ENCODE measurements around the gene SCN4B.

SCN4B gene

GRCh38 chr11:118166641-118167040, 14.0 kb upstream of the SCN4B start:
- no peak for DNase-seq (ENCODE audit: low spot score in 2 of 2)
- Mint-ChIP-seq H3K9me3 (no peaks in the 10 kb centered on the region), H3K27ac (no peak overlapping the region), H3K4me3 (no peak overlapping the region), H3K36me3 (peaks cover 4% of the 10 kb centered on the region), H3K4me1 (peaks cover 2% of the 10 kb centered on the region)
- ATAC-seq = no peak

DNA sequence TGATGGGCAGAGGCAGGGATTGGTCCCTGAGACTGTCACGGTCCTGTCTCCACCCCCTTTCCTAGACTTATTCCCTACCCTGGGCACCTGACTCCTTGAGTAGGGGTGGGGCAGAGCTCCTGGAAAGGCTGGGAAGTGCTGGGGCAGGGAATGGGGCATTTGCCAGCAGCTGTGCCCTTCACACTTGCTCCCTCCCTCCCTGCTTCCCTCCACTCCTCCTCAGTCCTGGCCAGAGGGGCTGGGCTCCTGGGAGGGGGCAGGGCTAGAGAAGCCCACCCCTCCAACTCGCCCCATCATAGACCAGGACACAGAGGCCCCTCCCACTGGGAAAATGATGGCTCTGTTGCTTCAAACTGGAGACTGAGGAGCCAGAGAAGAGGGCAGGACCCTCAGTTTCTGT, 12.3 kb upstream of the SCN4B start:
- DNase-seq (ENCODE audit: low spot score in 2 of 2) = no peak
- no peak overlapping the region for H3K27ac Mint-ChIP-seq
- H3K9me3 Mint-ChIP-seq = no peaks in the 10 kb centered on the region
- H3K36me3 Mint-ChIP-seq = peaks cover 5% of the 10 kb centered on the region
- H3K4me3 Mint-ChIP-seq = no peak overlapping the region
- no peak for ATAC-seq
- H3K4me1 Mint-ChIP-seq = no peaks in the 10 kb centered on the region

GRCh38 chr11:118163494-118163893, 10.9 kb upstream of the SCN4B start:
- Mint-ChIP-seq H3K36me3 (peaks cover 5% of the 10 kb centered on the region), H3K4me1 (no peaks in the 10 kb centered on the region), H3K4me3 (no peak overlapping the region), H3K27ac (no peak overlapping the region), H3K9me3 (no peaks in the 10 kb centered on the region)
- no peak for ATAC-seq
- no peak for DNase-seq (ENCODE audit: low spot score in 2 of 2)

DNA sequence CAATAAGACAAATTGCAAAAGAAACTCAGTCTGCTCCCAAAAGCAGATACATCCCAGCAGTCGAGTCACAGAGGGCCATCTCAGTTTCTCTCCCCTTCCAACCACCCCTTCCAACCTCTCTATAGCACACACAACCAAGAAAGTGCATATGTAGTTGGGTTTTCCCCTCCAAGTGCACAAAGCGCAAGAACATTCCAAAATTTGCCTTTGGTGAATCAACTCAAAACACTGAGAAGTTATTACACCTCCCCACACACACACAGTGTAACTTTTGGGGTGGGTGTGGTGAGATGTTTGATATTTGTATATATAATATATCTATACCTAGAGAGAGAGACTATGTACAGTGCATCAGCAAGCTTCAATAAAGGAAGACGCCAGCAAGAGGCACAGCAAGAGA, 10.2 kb upstream of the SCN4B start:
- H3K4me3 Mint-ChIP-seq = no peak overlapping the region

DNA sequence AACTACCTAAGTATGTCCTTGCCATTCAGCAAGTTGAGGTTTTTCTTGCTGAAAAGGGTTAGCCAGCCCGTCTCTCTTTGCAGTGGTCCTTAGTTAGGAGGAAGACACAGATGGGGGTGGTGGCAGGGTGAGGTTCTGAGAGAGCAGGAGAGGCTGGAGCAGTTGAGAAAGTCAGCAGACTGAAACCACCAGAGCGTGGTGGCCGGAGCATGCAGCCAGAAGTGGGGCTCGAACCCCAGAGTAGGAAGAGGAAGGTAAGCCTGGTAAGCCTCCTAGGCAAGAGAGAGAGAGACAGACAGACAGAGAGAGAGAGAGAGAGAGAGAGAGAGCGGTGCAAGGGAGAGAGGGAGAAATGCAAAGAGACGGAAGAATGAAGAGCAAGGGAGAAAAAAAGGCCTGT, 9.2 kb upstream of the SCN4B start:
- Mint-ChIP-seq H3K36me3 (peaks cover 5% of the 10 kb centered on the region), H3K4me1 (peaks cover 5% of the 10 kb centered on the region), H3K9me3 (no peaks in the 10 kb centered on the region), H3K4me3 (no peak overlapping the region), H3K27ac (peak overlapping the region; percentile 17)
- DNase-seq (ENCODE audit: low spot score in 2 of 2) = no peak
- ATAC-seq = no peak

More for the DNA sequence above, 10.2 kb upstream of the SCN4B start:
- Mint-ChIP-seq H3K4me1 (no peaks in the 10 kb centered on the region), H3K27ac (no peak overlapping the region), H3K9me3 (no peaks in the 10 kb centered on the region), H3K36me3 (peaks cover 5% of the 10 kb centered on the region)
- DNase-seq (ENCODE audit: low spot score in 2 of 2) = no peak
- ATAC-seq = no peak

DNA sequence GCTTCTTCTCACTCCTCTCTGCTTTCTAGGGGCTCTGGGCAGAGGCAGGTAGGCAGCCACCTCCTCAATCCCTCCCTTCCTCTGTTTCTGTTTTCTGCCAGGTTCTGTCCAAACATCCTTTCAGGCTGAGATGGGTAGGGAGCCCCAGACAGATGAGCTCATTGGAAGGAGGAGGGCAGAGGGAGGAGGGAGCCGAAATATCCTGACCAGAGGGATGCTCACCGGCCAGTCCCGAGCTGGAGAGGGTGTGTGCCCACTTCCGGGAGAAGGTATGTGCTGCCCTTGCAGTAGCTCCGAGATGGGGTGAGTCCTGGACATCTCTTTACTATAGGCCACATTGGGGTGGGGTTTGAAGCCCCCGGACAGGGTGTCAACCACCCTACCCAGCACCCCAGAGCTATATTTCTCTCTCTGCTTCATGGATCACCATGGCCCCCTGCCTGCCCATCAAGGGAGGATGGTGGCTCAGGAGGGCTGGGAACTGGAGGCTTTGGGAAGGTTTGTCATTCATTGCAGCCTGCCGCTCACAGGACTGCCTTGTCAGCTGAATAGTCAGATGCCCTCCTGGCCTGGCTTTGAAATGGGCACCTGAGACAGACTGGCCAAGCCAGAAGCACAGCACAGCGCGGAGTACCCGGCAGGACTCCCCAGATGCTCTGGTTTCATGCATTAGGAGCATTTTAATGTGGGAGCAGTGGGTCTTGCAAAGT, 4.7 kb upstream of the SCN4B start:
- H3K36me3 Mint-ChIP-seq = peaks cover 5% of the 10 kb centered on the region
- no peak overlapping the region for H3K27ac Mint-ChIP-seq
- H3K4me1 Mint-ChIP-seq = peaks cover 24% of the 10 kb centered on the region
- H3K4me3 Mint-ChIP-seq = peak overlapping the region; percentile 19
- DNase-seq (ENCODE audit: low spot score in 2 of 2) = no peak
- no peaks in the 10 kb centered on the region for H3K9me3 Mint-ChIP-seq
- ATAC-seq = no peak

DNA sequence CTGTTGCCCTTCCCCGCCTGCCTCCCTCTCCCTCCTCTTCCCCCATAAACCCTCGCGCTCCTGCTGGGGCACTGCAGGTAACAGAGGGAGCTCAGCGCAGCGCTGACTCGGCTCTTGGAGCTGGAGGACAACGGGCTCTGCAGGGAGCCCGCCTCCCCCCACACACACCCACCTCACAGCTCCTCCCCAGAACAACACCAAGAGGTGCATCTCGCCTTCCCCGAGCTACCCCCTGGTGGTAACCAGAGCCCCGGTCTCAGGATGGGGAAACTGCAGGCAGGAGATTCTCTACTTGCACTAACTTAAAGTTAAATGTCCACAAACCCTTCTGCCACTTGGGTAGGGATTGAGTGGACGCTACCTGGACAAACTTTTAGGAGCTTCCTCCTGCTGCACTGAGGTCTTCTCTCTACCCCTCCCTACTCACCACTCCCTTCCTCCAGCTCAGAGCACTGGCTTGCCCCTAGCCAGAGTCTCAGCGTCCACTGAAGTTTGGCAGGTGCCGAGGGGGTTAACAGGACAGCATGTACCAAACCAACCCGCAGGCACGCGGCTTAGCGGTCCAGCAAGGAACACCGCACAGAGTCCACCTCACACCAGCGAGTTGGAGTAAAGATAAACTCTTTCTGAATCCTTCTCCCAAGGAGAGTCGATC, 4.0 kb upstream of the SCN4B start:
- Mint-ChIP-seq H3K36me3 (peaks cover 1% of the 10 kb centered on the region), H3K4me3 (peak overlapping the region; percentile 19), H3K9me3 (no peaks in the 10 kb centered on the region), H3K4me1 (peaks cover 24% of the 10 kb centered on the region), H3K27ac (no peak overlapping the region)
- DNase-seq (ENCODE audit: low spot score in 2 of 2) (no peak), ATAC-seq (peak; percentile 67)

DNA sequence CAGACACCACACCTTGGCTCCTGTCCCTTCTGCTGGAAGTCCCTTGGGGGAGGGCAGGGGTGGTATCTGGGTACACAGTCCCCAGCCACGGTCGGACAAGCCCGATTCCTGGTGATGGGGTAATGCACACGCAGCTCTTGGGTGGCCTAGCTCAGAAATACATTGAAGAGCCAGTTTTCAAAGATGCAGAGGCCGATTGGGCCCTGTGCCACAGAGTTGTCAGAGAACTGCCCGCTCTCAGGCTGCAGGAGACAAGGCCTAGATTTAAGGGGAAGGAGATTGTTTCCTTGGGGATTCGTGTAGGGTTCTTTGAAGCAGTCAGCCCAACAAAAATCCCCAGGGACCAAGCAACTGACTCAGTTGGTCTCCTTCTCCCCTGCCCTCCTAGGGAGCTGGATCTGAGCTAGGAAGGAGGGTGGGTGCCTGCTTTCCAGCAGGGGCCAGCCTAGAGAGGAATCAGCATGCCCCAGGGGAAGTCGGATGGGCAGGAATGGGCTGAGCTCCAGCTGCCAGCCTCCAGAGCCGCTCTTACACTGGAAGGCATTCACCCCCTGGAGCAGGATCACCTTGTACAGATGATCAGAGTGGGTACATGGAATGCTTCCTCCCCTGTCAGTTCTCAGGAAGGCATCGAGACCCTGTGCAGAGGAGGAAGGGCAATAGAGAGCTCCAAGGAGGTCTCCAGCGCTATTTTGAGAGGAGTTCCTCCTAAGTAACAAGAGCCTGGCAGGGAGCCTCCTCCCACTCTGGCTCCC, 3.3 kb upstream of the SCN4B start:
- H3K36me3 Mint-ChIP-seq = no peaks in the 10 kb centered on the region
- DNase-seq (ENCODE audit: low spot score in 2 of 2) (no peak), ATAC-seq (no peak)
- peaks cover 24% of the 10 kb centered on the region for H3K4me1 Mint-ChIP-seq
- H3K4me3 Mint-ChIP-seq = no peak overlapping the region
- H3K9me3 Mint-ChIP-seq = no peaks in the 10 kb centered on the region
- H3K27ac Mint-ChIP-seq = no peak overlapping the region

- H3K4me3 Mint-ChIP-seq = no peak overlapping the region
- H3K4me1 Mint-ChIP-seq = peaks cover 24% of the 10 kb centered on the region
- H3K9me3 Mint-ChIP-seq = no peaks in the 10 kb centered on the region
- H3K36me3 Mint-ChIP-seq = no peaks in the 10 kb centered on the region
- no peak overlapping the region for H3K27ac Mint-ChIP-seq
- ATAC-seq = no peak
- no peak for DNase-seq (ENCODE audit: low spot score in 2 of 2)
Measured at GRCh38 chr11:118154641-118155040, 2.0 kb upstream of the SCN4B start.

DNA sequence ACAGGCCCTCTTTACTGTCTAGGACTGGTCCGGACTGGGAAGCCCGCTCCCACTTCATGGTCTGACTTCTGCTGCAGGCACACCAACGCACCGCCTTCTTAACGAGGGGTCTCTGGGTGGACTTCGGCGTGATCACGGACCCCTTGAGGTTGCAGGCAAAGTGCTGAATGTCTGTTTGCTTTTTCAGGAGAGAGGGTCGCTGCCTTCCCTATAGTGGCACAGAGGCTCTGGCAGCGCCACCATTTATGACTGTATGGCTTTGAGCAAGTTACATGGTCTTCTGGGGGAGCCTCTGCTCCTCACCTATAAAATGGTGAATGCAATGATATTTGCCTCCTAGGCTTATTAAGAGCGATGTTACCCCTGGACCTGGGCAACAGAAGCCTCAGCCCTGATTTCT, 1.4 kb upstream of the SCN4B start:
- Mint-ChIP-seq H3K9me3 (no peaks in the 10 kb centered on the region), H3K4me1 (peaks cover 24% of the 10 kb centered on the region), H3K4me3 (peak overlapping the region; percentile 64), H3K36me3 (no peaks in the 10 kb centered on the region), H3K27ac (no peak overlapping the region)
- no peak for DNase-seq (ENCODE audit: low spot score in 2 of 2)
- ATAC-seq = no peak

DNA sequence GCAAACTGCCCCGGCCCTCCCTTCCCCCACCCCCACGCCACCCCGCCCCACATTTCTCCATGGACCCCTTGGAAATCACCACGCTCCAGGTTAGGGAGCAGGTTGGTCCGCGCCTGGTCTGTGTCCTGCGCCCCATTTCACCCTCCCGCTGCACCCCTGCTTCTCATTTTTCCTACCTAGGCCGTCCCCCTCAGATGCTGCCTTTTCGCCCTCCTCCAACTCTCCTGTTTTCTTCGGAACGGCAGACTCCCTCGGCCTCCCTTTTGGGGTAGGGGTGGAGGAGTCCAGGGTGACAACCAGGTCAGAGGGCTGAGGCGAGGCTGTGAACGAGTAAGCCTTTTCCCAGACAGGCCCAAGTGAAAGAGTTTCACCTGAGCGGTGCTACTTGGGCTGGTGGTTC, 893 bp upstream of the SCN4B start:
- ATAC-seq = no peak
- Mint-ChIP-seq H3K27ac (no peak overlapping the region), H3K9me3 (no peaks in the 10 kb centered on the region), H3K4me1 (peaks cover 24% of the 10 kb centered on the region), H3K4me3 (peak overlapping the region; percentile 64), H3K36me3 (no peaks in the 10 kb centered on the region)
- DNase-seq (ENCODE audit: low spot score in 2 of 2) = no peak

DNA sequence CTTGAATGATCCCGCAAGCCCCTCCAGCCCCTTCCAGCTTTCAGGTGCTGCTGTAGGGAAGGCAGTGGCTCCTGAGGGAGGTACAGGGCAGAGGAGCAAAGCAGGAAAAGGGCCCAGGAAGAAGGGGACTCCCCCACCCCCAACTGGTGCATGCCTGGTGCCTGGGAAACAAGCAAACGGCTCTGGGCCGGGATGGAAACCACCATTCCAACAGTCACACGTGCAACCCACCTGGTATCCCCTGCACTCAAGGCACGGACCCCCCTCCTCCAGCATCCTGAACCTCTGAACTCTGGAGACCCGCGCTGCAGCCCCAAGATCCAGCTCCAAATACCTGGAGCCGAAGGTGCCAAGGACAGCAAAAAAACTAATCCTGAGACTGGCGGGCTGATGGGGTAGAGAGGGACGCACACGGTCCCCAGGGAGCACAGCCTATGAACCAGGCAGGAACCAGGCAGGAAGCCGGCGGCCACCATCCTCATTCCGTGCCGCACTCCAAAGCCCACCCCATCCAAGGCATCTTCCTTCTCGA, 537 bp downstream of the SCN4B start:
- Mint-ChIP-seq H3K4me3 (peak overlapping the region; percentile 64), H3K4me1 (peaks cover 21% of the 10 kb centered on the region), H3K9me3 (no peaks in the 10 kb centered on the region), H3K36me3 (no peaks in the 10 kb centered on the region), H3K27ac (no peak overlapping the region)
- DNase-seq (ENCODE audit: low spot score in 2 of 2) (no peak), ATAC-seq (no peak)

- DNase-seq (ENCODE audit: low spot score in 2 of 2) (no peak), ATAC-seq (no peak)
- no peak overlapping the region for H3K27ac Mint-ChIP-seq
- no peaks in the 10 kb centered on the region for H3K9me3 Mint-ChIP-seq
- no peak overlapping the region for H3K4me3 Mint-ChIP-seq
- H3K4me1 Mint-ChIP-seq = peaks cover 16% of the 10 kb centered on the region
- no peaks in the 10 kb centered on the region for H3K36me3 Mint-ChIP-seq
Measured at GRCh38 chr11:118151431-118151830, 1.2 kb downstream of the SCN4B start.

GRCh38 chr11:118149493-118149892, 3.1 kb downstream of the SCN4B start:
- Mint-ChIP-seq H3K36me3 (no peaks in the 10 kb centered on the region), H3K27ac (no peak overlapping the region), H3K9me3 (no peaks in the 10 kb centered on the region), H3K4me1 (peaks cover 13% of the 10 kb centered on the region), H3K4me3 (no peak overlapping the region)
- ATAC-seq (no peak), DNase-seq (ENCODE audit: low spot score in 2 of 2) (no peak)

- Mint-ChIP-seq H3K4me1 (peaks cover 10% of the 10 kb centered on the region), H3K4me3 (no peak overlapping the region), H3K9me3 (no peaks in the 10 kb centered on the region), H3K27ac (no peak overlapping the region), H3K36me3 (no peaks in the 10 kb centered on the region)
- DNase-seq (ENCODE audit: low spot score in 2 of 2) (no peak), ATAC-seq (no peak)
Measured at GRCh38 chr11:118148856-118149255, 3.8 kb downstream of the SCN4B start.
